Epithelial cell of alveolus of lung (primary cell): ENCODE data around the gene ATXN3L. TPM values are rescaled to one million over a fixed set of nuclear protein-coding genes. Genes with fewer than 3 reads are reported as not detected.

ENCODE experiments used
- total RNA-seq: library from RNA; depleted of rRNA; stranded (reverse); fragments of >200 nt; gene quantifications from 2 replicates; pipeline ENCODE4 v1.2.1, GENCODE V29; 2015

Gene ATXN3L
- not detected in 2 replicates for total RNA-seq

GRCh38 chrX:13319953-13320352, at the start of gene ATXN3L:
Gene ATXN3L (minus strand): TSS chrX:13320053. CDS start chrX:13319934, 119 bp downstream.

Other genes with a start within 250 kb of the ATXN3L start
- not detected in 2 replicates for gene EGFL6, start 249.5 kb upstream of the ATXN3L start, total RNA-seq